GM12878 (cell line): ENCODE measurements around the gene PHF21B. TPM values are rescaled to one million over a fixed set of nuclear protein-coding genes. Genes with fewer than 3 reads are reported as not detected.

ENCODE experiments used
- ATAC-seq: fragments of 200-7000 bp; cut with Tn5 transposase; 3 replicates; pipeline ENCODE4 v1.9.1; 2020; ENCODE audit warnings: mild to moderate bottlenecking, moderate library complexity
- BruUV-seq: library from RNA; stranded (reverse); fragments of 400-500 nt; replicated peaks from 2 replicates; lab custom pipeline; 2021; lab: Mats Ljungman, UMichigan
- CTCF ChIA-PET: fragments of 300-600 bp; sonication (Branson Sonifier 250); formaldehyde crosslinking; extraction: SDS; loops from one replicate; lab custom pipeline; 2021; ENCODE audit warnings: inconsistent platforms; lab: Yijun Ruan, JAX
- POLR2A ChIA-PET: fragments of 350-600 bp; formaldehyde crosslinking; extraction: SDS; loops from one replicate; lab custom pipeline; 2021; ENCODE audit warnings: inconsistent platforms; lab: Charles Lee
- RAD21 ChIA-PET: fragments of 300-600 bp; sonication (Branson Sonifier 250); formaldehyde crosslinking; loops from one replicate; lab custom pipeline; 2023; ENCODE audit warnings: antibody characterized with exemption; ENCODE audit not compliant: unreplicated experiment; lab: Charles Lee
- SMC1A ChIA-PET: fragments of 300-600 bp; sonication (Branson Sonifier 250); formaldehyde crosslinking; loops from one replicate; lab custom pipeline; 2023; ENCODE audit not compliant: unreplicated experiment, uncharacterized antibody; lab: Charles Lee
- DNase-seq: peaks from one replicate; pipeline ENCODE4 v3.0.0-alpha.2; 2011; ENCODE audit warnings: low read depth, low spot score
- FAIRE-seq: peaks from 3 replicates; lab custom pipeline; 2011; peaks lifted over from hg19 to GRCh38; lab: Jason Lieb, UNC
- H2AFZ ChIP-seq: 2 replicates; pipeline ENCODE4 v1.6.0; 2011; ENCODE audit warnings: low read depth, low read length, control low read depth; ENCODE audit not compliant: control insufficient read depth
- H3K27ac ChIP-seq: 2 replicates; pipeline ENCODE4 v1.5.1; 2011; ENCODE audit warnings: control low read depth; ENCODE audit not compliant: control insufficient read depth, insufficient read depth
- H3K27me3 ChIP-seq, 2 experiments: replicated peaks in 1 of 2; 2 replicates each; pipeline versions ENCODE4 v1.6.0 to v1.6.1; 2011; ENCODE audit warnings: low read length in 1 of 2; ENCODE audit not compliant: control insufficient read depth in 2 of 2, insufficient read depth in 2 of 2
- H3K36me3 ChIP-seq, 2 experiments: 2 replicates each; pipeline ENCODE4 v1.5.1; 2011; ENCODE audit warnings: low read length in 1 of 2; ENCODE audit not compliant: control insufficient read depth in 2 of 2, insufficient read depth in 2 of 2
- H3K4me1 ChIP-seq: 2 replicates; pipeline ENCODE4 v1.6.1; 2011; ENCODE audit warnings: mild to moderate bottlenecking, low read length, moderate library complexity, mixed read lengths; ENCODE audit not compliant: control insufficient read depth, insufficient read depth
- H3K4me2 ChIP-seq: 2 replicates; pipeline ENCODE4 v1.6.0; 2011; ENCODE audit warnings: control low read depth; ENCODE audit not compliant: control insufficient read depth, insufficient read depth
- H3K4me3 ChIP-seq: fragments of 200-600 bp; sonication (generic); 2 replicates; pipeline ENCODE4 v1.5.1; 2016
- H3K79me2 ChIP-seq: 2 replicates; pipeline ENCODE4 v1.6.0; 2011; ENCODE audit warnings: low read length; ENCODE audit not compliant: control insufficient read depth, insufficient read depth
- H3K9ac ChIP-seq: 2 replicates; pipeline ENCODE4 v1.8.0; 2011; ENCODE audit warnings: low read length, control low read depth, mixed read lengths; ENCODE audit not compliant: control insufficient read depth, insufficient read depth
- H3K9me3 ChIP-seq: replicated peaks from 3 replicates; pipeline ENCODE4 v1.5.1; 2011; ENCODE audit warnings: mild to moderate bottlenecking, low read length; ENCODE audit not compliant: control insufficient read depth, insufficient read depth
- H4K20me1 ChIP-seq: 2 replicates; pipeline ENCODE4 v1.6.0; 2011; ENCODE audit not compliant: control insufficient read depth, insufficient read depth
- ASH2L ChIP-seq: fragments of 300-600, 200-600 bp; sonication (generic); IDR thresholded peaks from 2 replicates; pipeline ENCODE4 v1.6.1; 2017; ENCODE audit warnings: low read depth, mild to moderate bottlenecking, borderline replicate concordance
- BRCA1 ChIP-seq: IDR thresholded peaks from 2 replicates; pipeline ENCODE4 v1.6.1; 2011; ENCODE audit warnings: low read depth, low read length, improper control_type of control experiment
- CUX1 ChIP-seq: IDR thresholded peaks from 2 replicates; pipeline ENCODE4 v1.6.1; 2012; ENCODE audit warnings: improper control_type of control experiment, low read depth, low read length; ENCODE audit not compliant: insufficient replicate concordance
- DPF2 ChIP-seq: fragments of 450-650 bp; IDR thresholded peaks from 2 replicates; pipeline ENCODE4 v1.6.1; 2017; ENCODE audit warnings: mild to moderate bottlenecking
- E4F1 ChIP-seq: fragments of 450-650 bp; IDR thresholded peaks from 2 replicates; pipeline ENCODE4 v1.6.1; 2018; ENCODE audit warnings: borderline replicate concordance, mild to moderate bottlenecking; ENCODE audit not compliant: partially characterized antibody
- EGR1 ChIP-seq, 2 experiments: IDR thresholded peaks; 1 replicate in 1 of 2; 2 replicates in 1 of 2; pipeline ENCODE4 v1.6.1; 2011 to 2012; ENCODE audit warnings: low read depth in 2 of 2, low read length in 2 of 2, borderline replicate concordance in 1 of 2, mild to moderate bottlenecking in 1 of 2, moderate library complexity in 1 of 2
- ELK1 ChIP-seq: IDR thresholded peaks from 2 replicates; pipeline ENCODE4 v1.6.1; 2012; ENCODE audit warnings: low read depth, low read length, improper control_type of control experiment
- NFYB ChIP-seq: IDR thresholded peaks from 2 replicates; pipeline ENCODE4 v1.6.1; 2011; ENCODE audit warnings: low read depth, mild to moderate bottlenecking, low read length, improper control_type of control experiment, moderate library complexity; ENCODE audit not compliant: insufficient read depth
- NR2C1 ChIP-seq: fragments of 450-650 bp; IDR thresholded peaks from 2 replicates; pipeline ENCODE4 v1.6.1; 2017; ENCODE audit warnings: antibody characterized with exemption, mild to moderate bottlenecking, moderate library complexity
- POLR2A ChIP-seq: IDR thresholded peaks from 2 replicates; pipeline ENCODE4 v1.6.1; 2011; ENCODE audit warnings: low read depth, mild to moderate bottlenecking, low read length
- POLR2AphosphoS2 ChIP-seq: IDR thresholded peaks from 2 replicates; pipeline ENCODE4 v1.6.1; 2011; ENCODE audit warnings: low read depth, mild to moderate bottlenecking, low read length, improper control_type of control experiment, moderate library complexity
- RBBP5 ChIP-seq: fragments of 200-600 bp; sonication (generic); conservative IDR thresholded peaks from 2 replicates; pipeline ENCODE4 v1.6.1; 2016
- RFX5 ChIP-seq: IDR thresholded peaks from 2 replicates; pipeline ENCODE4 v1.6.1; 2011; ENCODE audit warnings: low read depth, low read length, improper control_type of control experiment
- ZNF274 ChIP-seq: IDR thresholded peaks from one replicate; pipeline ENCODE4 v1.8.0; 2011; ENCODE audit not compliant: insufficient read length, insufficient read depth
- ZSCAN29 ChIP-seq: fragments of 450-650 bp; IDR thresholded peaks from 2 replicates; pipeline ENCODE4 v1.6.1; 2017; ENCODE audit warnings: mild to moderate bottlenecking, moderate library complexity
- WGBS: methylation state at CpG from one replicate; pipeline ENCODE4 v1.1.6; 2016; ENCODE audit warnings: low lambda C conversion rate; ENCODE audit not compliant: insufficient replicate concordance, insufficient coverage; ENCODE audit errors: missing lambda C conversion rate; 5-methylcytosine and 5-hydroxymethylcytosine counted together
- in situ Hi-C: fragments of 300-500 bp; cut with MboI; formaldehyde crosslinking; loops from 9 replicates; pipeline ENCODE4 v1.14.3; 2018; ENCODE audit warnings: mixed read lengths
- intact Hi-C: fragments of 100-400 bp; cut with micrococcal nuclease; formaldehyde crosslinking; loops from one replicate; pipeline ENCODE4 v1.14.2; 2022; ENCODE audit not compliant: unreplicated experiment
- polyA plus RNA-seq, 11 experiments: library from polyadenylated mRNA; depleted of rRNA in 4 of 11; unstranded in 6 of 11; stranded (reverse) in 5 of 11; fragments of >200 nt; fragmentation: Nextera tagmentation in 4 of 11; fragmentation: Illumina TruSeq in 1 of 11; extraction: Ambion mirVana in 4 of 11; extraction: Trizol in 1 of 11; gene quantifications; 1 replicate in 1 of 11; 2 replicates in 10 of 11; pipeline versions ENCODE4 v1.2.1 to v1.2.3, GENCODE V29; 2011 to 2016; ENCODE audit warnings: inconsistent platforms in 2 of 11, missing spikeins in 2 of 11, low read depth in 1 of 11
- total RNA-seq, 4 experiments: library from RNA; depleted of rRNA in 3 of 4; stranded (reverse); fragments of >200 nt in 3 of 4; fragmentation: Illumina TruSeq in 1 of 4; extraction: Trizol in 1 of 4; gene quantifications; 2 replicates each; pipeline versions ENCODE4 v1.2.1 to v1.2.3, GENCODE V29; 2013 to 2021

PHF21B gene
- total and polyA plus RNA-seq, 10 of the 15 experiments (the other 5 are each of a cell fraction or from before 2014, with no cell fraction given) = 0.03 to 0.35 TPM; not detected in 8

GRCh38 chr22:44861245-44861644 lies 148.6 kb downstream of the PHF21B start:
- H3K79me2 ChIP-seq = no peaks in the 10 kb centered on the region
- no peak overlapping the region for H3K4me2 ChIP-seq
- in situ Hi-C loops = no loop called here
- no peak overlapping the region for H3K4me3 ChIP-seq
- no peaks in the 10 kb centered on the region for H3K9me3 ChIP-seq
- intact Hi-C loops = no loop called here
- ChIA-PET POLR2A (no interaction called here), SMC1A (no interaction called here), RAD21 (no interaction called here), CTCF (no interaction called here)
- H3K4me1 ChIP-seq = no peaks in the 10 kb centered on the region
- no peak overlapping the region for H3K27ac ChIP-seq
- FAIRE-seq (no peak), DNase-seq (no peak), ATAC-seq (no peak)
- no peaks in the 10 kb centered on the region for H4K20me1 ChIP-seq
- no peaks in the 10 kb centered on the region for H3K36me3 ChIP-seq
- H3K27me3 ChIP-seq = no peaks in the 10 kb centered on the region
- no TSS peak for BruUV-seq
- H2AFZ ChIP-seq = no peak overlapping the region
- H3K9ac ChIP-seq = no peak overlapping the region
- 30% methylated on average over 7 of the region's 7 CpGs for WGBS
- TF ChIP-seq POLR2AphosphoS2 (no peak), RBBP5 (no peak), ELK1 (no peak), ASH2L (no peak), ZSCAN29 (no peak), EGR1 (IDR thresholded peaks at IDR 0.05; ENCODE audit: borderline replicate concordance in 1 of 2, low read depth in 2 of 2, low read length in 2 of 2) (no peak), POLR2A (no peak), BRCA1 (no peak), NFYB (no peak), NR2C1 (no peak), RFX5 (no peak), CUX1 (no peak), DPF2 (no peak), E4F1 (no peak), ZNF274 (no peak)
